Measurements from ENCODE around the gene CCDC3.
A peak's percentile ranks its signal among the peaks of the same experiment; 100 is the strongest.

CCDC3 gene

DNA sequence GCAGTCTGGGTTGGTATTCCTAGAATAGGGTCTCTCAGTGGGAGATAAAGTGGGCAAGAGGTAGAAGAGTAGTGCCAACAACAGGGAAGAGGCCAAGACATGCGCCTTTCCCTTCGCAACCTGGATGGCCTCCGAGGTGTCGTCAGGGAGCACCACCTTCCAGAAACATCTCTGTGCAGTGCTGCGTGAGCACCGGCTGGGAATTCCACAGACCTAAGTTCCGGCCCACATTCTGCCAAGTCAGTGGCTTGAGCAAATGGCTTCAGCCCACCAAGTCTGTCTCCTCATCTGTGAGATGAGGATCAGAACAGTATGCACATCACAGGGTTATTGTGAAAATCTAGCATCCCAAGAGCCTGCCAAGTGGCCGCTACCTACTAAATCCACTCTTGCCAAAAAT lies 40.6 kb downstream of the CCDC3 start:
- DNase-seq: no peak

DNA sequence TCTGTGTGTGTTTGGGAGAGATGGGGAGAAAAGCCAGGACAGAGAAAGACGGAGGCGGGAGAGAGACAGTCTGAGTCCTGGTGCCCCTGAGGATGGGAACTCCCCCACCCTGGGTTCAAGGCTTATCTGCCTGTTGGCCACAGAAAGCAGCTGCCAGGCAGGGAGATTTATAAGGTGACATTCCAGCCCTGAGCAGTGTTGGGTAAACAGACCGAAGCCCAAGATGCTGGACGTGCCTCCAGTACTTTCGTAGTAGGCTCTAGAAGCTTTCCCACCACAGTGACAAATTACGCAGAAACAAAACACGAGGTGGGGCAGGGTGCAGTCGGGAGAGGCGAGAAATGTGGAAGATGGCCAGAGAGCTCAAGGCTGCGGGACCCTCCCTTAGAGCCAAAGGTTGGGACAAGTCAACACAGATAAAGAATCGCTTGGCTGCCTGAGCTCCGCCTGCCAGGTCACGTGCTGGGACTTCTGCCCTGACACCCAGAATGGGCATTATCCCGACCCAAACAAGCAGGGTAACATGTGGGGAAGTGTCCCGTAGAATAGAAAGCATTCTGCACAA lies 41.1 kb downstream of the CCDC3 start:
- no peak for DNase-seq

DNA sequence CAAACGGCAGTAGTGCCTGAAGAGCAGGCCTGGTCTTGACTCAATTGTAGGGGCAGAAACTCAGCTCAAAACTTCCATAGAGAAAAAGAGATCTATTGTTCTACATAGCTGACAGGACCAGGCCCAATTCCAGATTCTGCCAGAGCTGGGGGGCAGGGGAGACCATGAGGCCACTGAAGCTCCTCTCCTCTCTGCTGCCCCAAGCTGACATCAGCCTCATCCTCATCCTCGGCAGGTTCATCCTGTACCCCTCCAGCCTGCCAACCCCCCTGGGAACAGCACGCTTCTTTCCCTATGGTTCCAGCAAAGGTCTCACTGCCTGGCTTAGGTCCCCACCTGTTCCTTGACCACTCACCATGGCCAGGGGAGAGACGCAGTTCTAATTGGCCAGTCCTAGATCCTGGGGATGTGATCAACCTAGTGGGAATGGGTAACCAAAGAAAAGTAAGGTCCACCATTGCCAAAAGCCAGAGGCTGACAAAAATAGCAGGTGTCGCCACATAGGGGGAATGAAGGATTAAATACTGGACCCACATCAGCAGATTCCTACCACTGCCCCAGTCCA lies 42.9 kb downstream of the CCDC3 start:
- DNase-seq: no peak

DNA sequence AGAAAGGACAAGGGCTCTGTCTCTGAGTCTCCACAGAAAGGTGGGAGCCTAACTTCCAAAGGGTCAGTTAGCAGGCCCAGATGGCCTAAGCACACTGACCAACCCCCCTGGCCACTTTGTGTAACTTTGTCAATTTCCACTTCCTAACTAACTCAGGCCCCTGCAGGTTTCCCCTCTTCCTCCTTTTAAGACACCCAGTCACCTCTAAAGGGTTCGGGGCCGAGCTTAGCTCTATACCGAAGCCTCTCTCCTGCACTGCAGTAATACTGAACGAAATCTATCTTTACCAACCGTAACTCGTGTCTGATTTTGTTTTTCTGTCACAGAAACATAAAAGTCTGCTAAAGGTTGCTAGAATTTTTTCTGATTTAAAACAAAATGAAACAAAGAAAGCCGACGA lies 44.4 kb downstream of the CCDC3 start:
- DNase-seq: no peak

DNA sequence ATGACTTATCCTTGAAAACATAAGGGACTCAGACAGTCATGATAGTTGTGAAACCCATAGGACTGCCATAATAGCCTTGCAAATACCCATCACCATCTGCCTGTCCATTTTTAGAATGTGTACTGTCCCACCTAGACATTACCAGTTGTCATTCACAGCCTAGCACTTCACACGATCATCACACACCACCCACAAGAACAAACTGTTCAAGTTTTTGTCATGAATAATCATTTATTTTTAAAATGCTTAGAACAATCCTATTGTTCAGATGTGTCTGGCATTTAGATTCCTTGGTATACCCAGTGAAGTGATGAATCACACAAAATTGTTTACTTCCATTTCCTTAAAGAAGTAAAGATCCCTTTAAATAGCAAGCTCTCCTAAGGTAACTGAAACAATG lies 46.6 kb downstream of the CCDC3 start:
- no peak for DNase-seq

DNA sequence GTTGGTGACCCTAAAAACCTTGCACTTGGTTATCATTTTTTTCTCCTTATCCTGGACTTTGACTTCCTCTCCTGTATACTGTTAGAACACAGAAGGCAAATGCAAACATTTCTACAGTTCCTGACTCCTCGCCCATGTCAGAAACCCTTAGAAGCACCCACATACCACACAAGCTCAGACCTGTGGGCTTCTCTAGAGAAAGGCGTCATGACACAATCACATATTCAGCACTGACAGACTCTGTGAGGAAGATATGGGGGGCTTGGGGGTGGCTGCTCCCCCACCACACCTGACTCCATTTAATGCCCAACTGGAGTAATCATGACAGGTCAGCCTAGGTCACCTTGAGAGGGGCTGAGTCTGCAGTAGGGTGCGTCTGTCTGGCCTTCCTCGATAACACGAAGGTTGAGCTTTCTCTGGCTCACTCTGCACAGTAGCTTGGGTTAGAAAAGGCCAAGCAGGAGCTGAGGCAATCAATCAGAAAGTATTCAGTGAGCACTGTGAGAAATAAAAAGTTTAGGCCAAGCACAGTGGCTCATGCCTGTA lies 50.9 kb downstream of the CCDC3 start:
- no peak for DNase-seq

DNA sequence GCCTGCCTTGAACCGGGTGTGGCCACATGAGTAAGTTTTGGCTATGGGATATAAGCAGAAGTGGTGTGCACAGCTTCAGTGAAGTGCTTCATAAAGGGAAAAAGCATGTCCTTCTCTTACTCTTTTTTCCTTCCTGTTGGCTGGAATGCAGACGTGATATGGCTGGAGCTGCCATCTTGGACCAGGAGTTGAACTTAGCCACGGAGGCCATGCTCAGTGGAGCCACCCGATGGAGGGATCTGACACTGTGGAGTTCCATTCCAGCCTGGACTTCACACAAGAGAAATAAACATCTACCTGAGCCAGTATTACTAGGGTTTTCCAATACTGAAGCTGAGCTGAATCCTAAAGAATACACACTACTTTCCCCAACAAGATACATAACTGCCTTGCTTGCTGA lies 52.3 kb downstream of the CCDC3 start:
- no peak for DNase-seq

DNA sequence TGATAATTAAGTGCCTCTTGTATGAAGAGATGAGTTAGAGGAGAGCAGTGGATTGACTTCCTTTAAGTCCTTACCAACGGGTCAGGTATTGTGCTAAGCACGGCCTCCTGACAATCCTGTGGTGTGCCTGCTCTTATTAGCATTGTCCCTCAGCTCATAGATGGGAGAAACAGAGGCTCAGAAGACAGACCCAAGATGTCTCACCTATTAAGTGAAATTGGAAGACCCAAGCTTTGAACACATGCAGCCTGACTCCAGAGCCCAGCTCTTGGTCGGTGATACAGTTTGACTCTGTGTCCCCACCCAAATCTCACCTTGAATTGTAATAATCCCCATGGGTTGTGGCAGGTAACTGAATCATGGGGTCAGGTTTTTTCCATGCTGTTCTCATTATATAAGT lies 53.8 kb downstream of the CCDC3 start:
- DNase-seq: no peak

DNA sequence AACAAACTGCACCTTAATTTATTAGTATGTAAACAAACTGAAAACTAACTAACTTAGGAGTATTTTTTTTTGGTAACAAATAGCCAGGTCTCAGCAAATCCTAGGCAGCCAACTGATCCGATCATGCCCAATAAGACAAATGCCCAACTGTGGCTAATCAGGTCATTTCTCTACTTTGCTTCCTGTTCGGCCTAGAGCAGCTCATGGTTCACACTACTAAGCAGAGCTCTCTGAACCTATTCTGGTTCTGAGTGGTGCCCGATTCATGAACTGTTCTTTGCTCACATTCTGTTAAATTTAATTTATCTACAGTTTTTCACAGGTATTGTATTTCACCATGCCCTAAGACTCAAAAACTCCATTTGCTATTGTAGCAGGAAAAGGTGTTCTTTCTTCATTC lies 55.1 kb downstream of the CCDC3 start:
- no peak for DNase-seq

DNA sequence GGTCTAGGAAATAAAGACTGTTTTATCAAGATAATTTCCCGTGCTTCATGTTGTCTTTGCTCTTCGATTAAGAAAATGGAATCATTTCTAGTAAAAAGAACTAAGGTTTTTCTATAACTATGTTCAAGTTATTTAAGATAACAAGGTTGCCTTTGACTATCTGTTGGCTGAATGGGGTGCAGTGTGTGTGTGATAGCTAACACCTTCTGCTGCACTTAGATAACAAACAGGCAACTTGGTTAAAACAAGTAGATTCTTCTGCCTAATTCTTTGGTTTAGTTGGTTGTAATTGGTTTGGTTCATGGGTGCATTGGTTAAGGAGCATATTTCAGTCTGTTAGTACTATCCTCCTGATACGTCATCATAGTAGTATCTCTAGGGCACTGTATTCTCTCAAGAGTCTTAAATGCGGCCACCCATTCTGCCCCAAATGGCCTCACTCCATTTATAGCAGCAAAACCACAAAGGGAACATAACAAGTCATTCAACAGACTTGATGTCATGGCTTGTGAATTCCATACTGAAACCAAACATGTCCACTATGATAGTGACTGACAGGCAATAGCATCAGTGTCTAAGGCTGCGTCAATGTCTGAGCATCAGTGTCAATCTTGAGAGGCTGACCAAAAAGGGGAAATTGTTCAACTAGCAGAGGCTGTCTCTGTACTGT lies 55.7 kb downstream of the CCDC3 start:
- no peak for DNase-seq

DNA sequence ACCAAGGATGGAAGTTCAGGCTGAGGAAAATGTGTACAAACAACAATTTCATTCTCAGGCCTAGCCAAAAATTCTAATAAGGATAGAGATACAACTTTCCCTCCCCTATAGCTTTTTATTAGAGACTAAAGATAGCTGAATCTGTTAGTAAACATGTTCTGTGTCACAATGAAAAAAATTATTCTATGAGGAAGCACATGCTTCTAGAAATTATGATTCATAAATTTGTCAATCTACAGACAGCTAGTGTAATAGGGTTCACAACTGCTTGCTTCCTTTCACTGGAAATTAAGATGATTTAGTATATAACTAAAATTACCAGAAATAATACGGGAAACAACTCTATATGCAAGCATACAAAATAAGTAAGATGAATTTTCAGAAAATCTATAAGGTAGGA lies 56.6 kb downstream of the CCDC3 start:
- DNase-seq: no peak

DNA sequence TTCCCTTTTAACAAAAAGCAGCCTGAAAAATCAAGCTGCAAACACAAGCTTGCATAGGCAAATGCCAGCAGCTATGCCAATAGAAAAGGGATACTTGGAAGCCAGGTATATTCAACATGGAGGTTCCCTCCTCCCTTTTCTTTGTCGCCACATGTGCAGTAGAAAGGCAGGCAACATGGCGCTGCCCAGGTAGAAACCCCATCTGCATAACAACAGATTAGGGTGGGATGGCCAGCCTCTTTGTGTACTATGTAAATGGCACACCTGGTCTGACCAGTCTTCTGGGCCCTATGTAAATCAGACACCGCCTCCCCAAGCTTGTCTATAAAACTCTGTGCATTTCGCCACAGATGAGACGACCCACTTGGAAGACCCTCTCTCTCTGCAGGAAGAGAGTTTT lies 58.1 kb downstream of the CCDC3 start:
- no peak for DNase-seq

DNA sequence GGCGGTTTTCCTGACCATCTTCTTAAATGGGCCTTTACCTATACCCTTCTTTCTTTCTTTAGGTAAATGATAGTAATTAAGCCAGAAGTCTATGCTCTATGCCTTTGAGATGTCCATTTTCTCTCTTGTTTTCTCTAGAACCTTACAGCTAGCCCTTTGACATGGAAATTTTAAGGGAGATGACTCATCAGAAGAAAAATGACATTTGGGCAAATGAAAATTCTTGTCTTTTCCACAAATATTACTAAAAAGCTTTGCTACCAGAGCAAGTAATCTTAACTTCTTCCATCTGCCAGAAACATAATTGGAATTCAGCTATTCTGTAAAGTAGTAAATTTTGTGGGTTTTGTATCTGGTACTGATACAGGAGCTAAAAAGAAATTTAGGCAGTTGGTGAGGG lies 59.5 kb downstream of the CCDC3 start:
- peak; percentile 17 for DNase-seq

DNA sequence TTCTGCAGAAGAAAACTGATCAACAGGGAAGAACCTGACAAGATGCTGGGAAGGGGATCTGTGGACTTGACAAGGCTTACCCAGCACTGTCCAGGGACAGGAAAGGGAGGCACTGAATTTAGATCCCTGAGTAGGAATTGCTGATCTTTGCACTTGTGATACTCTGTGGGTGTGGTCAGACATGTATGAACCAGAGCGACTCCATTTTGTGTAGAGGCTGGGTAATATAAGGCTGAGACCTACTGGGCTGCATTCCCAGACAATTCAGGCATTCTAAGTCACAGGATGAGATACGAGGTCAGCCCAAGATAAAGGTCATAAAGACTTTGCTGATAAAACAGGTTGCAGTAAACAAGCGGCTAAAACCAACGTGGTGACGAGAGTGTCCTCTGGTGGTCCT lies 60.7 kb downstream of the CCDC3 start:
- no peak for DNase-seq

DNA sequence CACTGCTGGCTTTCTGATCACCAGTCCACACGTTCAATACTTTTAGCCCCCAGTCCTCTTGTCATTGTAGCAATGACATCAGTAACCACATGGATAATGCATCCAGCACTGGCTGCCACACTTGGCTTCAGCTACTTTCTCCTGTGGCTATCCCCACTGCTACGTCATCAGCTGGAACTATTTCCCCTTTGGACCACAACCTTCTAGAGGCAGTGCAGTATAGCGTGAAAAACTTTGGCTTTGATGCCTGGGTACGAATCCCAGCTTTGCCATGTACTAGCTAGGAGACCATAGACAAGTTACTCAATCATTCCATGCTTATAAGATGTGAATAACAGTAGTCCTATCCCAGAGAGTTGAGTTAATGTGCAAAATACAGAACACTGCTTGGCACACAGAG lies 63.2 kb downstream of the CCDC3 start:
- DNase-seq: no peak

DNA sequence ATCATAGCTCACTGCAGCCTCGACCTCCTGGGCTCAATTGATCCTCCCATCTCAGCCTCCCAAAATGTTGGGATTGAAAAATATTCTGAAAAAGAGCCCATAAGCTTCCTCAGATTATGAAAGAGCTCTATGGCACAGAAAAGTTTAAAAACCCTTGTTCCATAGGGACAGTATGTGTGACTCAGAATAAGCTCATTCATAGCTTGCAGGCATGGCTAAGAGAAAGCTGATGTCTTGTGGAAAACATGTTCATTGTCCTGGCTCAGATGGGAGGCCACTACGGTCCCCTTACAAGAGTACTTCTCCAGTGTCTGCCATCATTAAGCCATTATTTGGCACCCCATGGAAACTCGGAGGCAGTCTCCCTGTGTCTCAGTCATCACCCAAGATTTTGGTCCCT lies 64.0 kb downstream of the CCDC3 start:
- DNase-seq: peak; percentile 5

DNA sequence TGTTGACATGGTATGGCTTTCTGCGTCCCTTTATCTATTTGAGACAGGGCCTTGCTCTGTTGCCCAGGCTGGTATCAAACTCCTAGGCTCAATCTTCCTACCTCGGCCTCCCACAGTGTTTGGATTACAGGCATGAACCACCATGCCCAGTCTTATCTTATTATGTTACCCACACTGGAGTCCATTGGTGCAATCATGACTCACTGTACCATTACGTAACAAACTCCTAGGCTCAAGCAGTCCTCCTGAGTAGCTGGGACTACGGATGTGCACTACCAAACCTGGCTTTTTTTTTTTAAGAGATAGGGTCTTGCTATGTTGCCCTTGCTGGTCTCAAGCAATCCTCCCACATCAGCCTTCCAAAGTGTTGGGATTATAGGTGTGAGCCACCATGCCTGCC lies 66.7 kb downstream of the CCDC3 start:
- peak; percentile 31 for DNase-seq

DNA sequence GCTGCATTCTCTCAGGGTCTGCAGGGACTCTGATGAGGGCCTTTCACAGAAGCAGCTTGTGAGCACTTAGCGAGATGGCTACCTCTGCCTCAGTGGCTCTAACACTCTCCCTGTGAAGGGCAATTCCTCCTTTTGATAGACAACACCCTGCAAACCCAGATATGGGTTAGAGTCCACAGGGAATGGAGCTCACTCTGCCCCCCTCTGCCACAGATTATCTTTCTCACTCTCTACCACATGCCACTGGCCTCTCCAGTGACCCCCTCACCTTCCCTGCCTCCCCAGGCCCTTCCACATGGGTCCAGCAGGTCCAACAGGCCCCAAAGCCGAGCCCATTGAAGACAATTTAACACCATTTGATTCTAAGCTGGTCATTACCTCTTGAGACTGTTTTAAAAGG lies 72.1 kb downstream of the CCDC3 start:
- no peak for DNase-seq

DNA sequence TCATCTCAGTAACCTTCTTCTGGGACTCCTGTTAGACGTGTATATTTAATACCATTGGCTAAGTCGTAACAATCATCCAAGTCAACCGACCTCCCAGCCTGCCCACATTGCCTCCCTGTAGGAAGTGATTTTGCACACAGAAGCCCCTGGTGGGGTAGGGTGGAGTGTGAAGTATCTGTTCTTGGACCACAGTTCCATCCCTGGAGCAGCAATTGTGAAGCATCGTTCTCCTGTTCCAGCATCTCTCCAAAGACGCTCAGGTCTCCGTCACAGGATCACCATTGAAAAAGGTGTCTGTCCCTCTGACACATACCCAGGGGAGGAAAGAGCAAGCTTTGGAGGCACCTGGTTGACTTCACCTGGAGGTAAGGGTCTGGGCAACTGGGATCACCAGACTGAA lies 72.9 kb downstream of the CCDC3 start:
- DNase-seq: no peak

DNA sequence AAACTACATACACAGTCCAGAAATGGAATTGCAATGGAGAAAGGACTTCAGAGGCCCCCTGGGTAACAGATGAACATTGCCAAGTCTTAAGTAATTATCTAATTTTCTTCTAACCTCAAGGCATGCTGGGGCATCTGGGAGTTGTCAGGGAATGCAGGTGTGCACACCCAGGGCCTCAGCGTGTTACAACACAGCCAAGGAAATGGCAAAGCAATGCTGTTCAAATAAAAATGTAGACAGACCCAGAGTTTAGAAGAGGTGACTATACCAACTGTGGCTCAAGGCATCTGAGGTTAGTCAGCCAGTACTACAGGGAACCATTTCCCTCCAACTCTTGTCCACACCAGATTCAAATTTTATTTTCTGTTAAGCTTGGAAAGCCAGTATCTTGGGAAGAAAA lies 73.6 kb downstream of the CCDC3 start:
- no peak for DNase-seq

DNA sequence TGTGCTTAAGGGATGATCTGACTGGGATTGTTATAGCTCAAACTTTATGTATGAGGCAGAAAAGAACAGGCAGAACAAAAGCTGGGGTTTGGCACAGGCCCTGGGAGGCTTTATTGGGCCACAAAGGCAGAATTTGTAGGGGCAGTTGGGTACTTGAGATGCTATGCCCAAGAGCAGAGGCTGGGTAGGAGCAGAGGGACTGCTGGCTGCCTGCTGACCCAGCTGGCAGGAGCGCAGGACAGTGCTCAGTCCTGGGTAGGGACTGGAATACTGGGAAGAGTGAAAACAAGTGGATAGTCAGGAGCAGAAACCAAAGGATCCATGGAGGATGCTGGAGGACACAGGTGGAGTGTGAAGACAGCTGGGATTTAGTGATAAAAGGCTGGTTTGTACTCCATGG lies 75.7 kb downstream of the CCDC3 start:
- no peak for DNase-seq

DNA sequence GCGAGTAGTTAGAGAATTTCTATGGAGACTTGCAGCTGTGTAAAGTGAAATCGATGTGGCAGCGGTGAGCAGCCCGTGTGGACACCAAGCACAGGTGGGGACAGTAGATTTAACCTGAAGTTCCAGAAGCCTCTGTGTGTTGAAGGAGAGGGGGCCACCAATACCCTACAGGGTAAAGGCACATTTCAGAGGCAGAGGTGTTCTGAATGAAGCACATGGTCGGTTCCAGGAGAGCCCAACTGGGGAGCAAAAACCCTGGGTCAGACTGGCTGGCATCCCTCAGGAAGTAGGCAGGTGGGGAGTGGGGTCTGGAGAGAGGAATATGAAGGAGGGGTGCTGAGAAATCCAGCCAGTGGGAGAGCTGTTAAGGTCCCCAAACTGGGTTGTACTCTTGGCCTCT lies 76.6 kb downstream of the CCDC3 start:
- DNase-seq: no peak

DNA sequence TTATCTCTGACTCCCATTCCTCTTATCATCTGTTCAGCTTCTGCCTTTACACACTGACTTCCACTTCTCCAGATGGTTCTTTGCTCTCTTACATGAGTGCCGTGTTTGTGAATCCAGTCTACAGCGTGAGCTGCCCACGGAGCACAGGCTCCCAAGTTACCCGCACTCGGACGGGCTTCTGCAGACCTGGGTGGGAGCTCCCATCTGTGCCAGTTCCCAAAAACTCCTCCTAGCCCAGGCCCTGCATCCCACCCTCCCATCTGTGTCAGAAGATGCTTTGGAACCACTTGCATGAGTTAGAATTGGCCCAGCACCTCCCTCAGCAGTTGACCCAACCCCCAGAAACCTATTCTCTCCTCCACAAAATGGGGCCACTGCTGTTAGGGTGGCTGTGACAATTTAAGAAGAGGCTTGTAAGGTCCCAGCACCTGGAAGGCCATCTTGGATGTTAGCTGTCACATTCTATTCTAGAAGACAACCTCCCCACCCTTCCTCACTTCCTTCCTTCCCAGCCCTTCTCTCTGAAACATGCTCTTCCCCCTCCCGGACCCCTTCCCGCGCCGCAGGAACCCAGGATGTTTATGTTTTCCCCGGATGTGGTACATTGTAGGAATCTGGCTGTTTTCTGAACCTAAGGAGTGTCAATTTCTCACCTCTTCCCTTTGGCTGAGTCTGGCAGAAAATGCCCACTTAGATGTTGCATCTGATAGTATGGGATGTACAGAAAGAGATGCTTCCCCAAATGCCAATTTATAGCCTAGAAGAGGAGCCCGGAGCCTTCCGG lies 79.2 kb downstream of the CCDC3 start:
- DNase-seq: no peak

DNA sequence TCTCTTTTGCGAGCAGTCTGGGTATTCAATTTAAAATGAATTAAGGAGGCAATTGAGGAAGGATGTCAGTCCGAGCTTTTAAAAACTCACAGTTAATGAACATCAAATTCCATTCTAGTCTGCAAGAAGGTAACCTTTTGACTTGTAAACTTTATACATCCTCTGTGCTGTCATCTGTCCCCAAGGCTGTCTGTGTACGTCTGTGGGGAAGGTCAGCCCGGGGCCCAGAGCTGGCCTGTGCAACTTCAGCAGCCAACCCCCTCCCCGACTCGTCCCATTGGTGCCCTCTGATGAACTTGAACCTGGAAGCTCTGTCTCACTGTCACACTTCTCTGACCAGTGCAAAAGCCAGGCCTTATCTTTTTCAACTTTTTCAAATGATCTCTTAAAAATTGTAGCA lies 80.3 kb downstream of the CCDC3 start:
- DNase-seq: no peak

All from fibroblast of skin of right quadriceps (primary cell).